ENCODE results near the gene NACC2. TPM values are rescaled to one million over a fixed set of nuclear protein-coding genes. Genes with fewer than 3 reads are reported as not detected.

Gene NACC2
- total and polyA plus RNA-seq, 2 experiments from 2014 or later, result 4.4 to 12.0 TPM

DNA sequence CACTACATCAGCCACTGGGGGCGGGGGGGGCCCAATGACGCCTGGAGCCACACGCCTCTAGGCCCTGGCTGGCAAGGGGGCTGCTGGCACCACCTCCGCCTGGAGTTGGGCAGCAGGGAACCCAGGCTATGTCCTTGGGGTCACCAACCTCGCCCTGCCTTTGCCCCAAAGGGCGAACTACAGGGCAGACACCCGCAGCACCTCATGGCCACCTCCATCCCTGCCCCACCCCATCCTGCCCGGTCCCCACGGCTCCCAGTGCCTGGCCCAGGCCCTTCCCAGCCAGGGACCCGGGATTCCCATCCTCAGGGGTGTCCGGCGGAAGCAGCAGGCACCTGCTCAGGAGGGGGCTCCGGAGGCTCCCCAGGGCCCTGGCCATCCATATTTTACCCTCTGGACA, 37.0 kb downstream of the NACC2 start:
- DNase-seq (ENCODE audit: low read depth in 1 of 2, low spot score in 1 of 2), result no peak
- H3K9me3 ChIP-seq (ENCODE audit: low read depth), result no peaks in the 10 kb centered on the region
- no peaks in the 10 kb centered on the region for H3K4me1 ChIP-seq (ENCODE audit: low read depth)
- TF ChIP-seq, protein P1, sequence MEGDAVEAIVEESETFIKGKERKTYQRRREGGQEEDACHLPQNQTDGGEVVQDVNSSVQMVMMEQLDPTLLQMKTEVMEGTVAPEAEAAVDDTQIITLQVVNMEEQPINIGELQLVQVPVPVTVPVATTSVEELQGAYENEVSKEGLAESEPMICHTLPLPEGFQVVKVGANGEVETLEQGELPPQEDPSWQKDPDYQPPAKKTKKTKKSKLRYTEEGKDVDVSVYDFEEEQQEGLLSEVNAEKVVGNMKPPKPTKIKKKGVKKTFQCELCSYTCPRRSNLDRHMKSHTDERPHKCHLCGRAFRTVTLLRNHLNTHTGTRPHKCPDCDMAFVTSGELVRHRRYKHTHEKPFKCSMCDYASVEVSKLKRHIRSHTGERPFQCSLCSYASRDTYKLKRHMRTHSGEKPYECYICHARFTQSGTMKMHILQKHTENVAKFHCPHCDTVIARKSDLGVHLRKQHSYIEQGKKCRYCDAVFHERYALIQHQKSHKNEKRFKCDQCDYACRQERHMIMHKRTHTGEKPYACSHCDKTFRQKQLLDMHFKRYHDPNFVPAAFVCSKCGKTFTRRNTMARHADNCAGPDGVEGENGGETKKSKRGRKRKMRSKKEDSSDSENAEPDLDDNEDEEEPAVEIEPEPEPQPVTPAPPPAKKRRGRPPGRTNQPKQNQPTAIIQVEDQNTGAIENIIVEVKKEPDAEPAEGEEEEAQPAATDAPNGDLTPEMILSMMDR (IDR thresholded peaks at IDR 0.05; ENCODE audit: low read depth, low read length), result no peak
- no peaks in the 10 kb centered on the region for H3K36me3 ChIP-seq
- peaks cover 17% of the 10 kb centered on the region for H3K27me3 ChIP-seq
- no peak overlapping the region for H3K27ac ChIP-seq
- H3K4me3 ChIP-seq, result no peak overlapping the region

DNA sequence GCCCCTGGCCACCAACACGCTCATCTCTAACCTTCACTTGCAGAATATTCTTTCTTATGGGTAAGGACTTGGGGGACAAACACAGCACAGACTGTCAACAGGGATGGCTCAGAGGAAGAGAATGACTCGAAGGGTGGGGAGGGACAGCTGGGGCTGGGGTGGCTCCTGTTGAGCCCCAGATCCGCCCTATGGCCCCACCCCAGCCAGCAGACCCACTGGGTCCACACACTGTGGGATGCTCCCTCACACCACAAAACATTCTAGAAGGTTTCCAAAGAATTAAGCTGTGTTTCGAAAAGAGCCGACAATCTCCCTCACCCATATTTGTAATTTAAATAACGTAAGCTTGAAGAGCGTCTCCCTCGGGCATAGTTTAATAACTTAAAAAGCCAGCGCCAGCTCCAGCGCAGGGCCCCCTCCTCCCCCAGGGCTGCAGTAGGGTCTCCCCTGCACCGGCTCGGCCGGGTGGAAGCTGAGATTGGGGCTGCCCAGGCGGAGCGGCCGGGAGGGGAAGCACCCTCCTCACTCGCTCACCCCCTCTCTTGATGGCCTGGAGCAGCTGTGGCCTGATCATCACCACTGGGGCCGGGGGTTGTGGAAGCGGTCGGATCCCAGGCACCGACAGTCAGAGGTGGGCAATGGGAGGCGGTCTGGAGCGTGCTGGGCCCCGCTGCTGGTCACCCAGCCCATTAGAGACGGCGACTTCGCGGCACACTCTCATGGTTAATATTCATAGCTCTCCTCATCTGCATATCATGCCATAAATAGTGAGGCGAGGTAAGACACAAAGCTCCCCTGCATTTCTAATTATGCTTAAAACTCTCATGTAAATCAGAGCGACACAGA, 37.6 kb downstream of the NACC2 start:
- no peak for DNase-seq (ENCODE audit: low read depth in 1 of 2, low spot score in 1 of 2)

DNA sequence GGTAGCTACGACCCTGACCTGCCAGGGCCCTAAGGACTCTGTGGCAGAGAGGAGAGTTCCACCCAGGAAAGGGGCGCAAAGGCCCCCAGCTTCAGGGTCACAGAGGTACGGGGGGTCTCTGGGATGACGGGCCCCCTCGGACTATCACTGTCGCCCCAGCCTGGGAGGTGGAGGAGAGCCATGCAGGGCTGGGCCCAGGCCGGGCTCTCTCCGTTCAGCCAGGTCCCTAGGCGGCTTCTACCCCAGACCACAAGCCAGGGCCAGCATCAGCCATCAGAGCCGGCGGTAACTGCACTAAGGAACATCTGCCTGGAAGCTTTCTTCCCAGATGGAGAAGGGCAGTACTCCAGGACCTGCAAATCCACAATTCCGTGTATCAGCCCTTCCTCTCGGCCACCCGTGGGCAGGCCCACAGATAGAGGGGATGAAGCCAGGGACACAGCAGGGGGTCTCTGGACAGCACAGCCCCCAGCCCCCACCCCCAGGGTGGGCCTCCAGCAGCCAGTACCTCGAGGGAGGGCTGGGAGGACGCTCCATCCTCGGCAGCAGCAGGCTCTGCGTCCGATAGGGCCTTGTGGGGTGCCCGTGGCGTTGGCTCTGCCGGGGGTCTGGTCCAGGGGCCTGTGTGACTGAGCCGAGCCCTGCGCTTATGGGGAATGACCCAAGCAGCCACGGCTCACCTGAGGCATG, 38.4 kb downstream of the NACC2 start:
- TF ChIP-seq, protein P1 (IDR thresholded peaks at IDR 0.05; ENCODE audit: low read depth, low read length), result no peak
- DNase-seq (ENCODE audit: low read depth in 1 of 2, low spot score in 1 of 2), result no peak
- Histone ChIP-seq H3K9me3 (ENCODE audit: low read depth) (no peaks in the 10 kb centered on the region), H3K4me3 (no peak overlapping the region), H3K4me1 (ENCODE audit: low read depth) (peaks cover 9% of the 10 kb centered on the region), H3K36me3 (no peaks in the 10 kb centered on the region), H3K27ac (no peak overlapping the region), H3K27me3 (peaks cover 30% of the 10 kb centered on the region)

More for the DNA sequence above, 37.6 kb downstream of the NACC2 start:
- no peak overlapping the region for H3K27ac ChIP-seq
- H3K36me3 ChIP-seq, result no peaks in the 10 kb centered on the region
- TF ChIP-seq, protein P1 (IDR thresholded peaks at IDR 0.05; ENCODE audit: low read depth, low read length), result no peak
- no peak overlapping the region for H3K4me3 ChIP-seq
- H3K27me3 ChIP-seq, result peaks cover 23% of the 10 kb centered on the region
- no peaks in the 10 kb centered on the region for H3K9me3 ChIP-seq (ENCODE audit: low read depth)
- H3K4me1 ChIP-seq (ENCODE audit: low read depth), result peaks cover 3% of the 10 kb centered on the region

DNA sequence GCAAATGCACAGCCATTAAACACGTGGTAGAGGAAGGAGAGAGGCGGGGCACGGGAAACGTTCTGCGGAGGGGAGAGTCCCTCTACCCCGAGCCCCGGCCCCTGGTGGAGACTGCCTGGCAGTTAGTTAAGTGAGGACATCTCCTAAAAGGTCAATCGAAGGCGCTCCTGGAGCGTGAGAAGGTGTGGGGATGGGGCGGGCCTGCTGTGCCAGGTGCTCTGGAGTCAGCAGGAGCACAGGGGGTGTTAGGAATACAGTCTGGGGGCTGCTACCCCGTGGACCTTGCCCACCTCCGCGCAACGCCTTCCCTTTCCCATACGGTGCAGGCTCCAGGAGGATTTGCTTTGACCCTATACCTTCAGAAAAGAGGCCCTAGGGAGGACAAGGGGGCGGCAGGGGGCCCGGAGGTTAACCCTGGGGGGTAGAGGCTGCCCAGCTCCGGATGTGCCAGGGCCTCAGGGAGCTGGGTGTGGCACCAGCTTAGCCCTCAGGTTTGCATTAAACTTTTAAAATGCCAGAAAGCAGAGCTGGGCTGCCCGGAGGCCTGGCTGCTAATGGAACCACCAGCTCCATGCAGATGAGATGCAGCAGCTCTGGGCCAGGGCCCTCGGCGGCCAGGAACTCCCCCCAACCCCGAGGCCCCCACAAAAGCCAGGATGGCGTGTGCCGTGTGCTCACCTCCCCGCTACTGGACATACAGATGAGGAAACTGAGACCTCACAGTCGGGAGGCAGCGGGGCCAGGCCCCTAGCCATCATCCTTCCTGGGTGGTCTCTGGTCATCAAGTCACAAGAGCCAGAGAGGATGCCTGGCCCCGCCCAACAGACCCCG, 39.2 kb downstream of the NACC2 start:
- H3K27ac ChIP-seq, result no peak overlapping the region
- peaks cover 38% of the 10 kb centered on the region for H3K27me3 ChIP-seq
- DNase-seq (ENCODE audit: low read depth in 1 of 2, low spot score in 1 of 2), result no peak
- H3K4me1 ChIP-seq (ENCODE audit: low read depth), result peaks cover 9% of the 10 kb centered on the region
- TF ChIP-seq, protein P1 (IDR thresholded peaks at IDR 0.05; ENCODE audit: low read depth, low read length), result no peak
- no peak overlapping the region for H3K4me3 ChIP-seq
- no peaks in the 10 kb centered on the region for H3K36me3 ChIP-seq
- H3K9me3 ChIP-seq (ENCODE audit: low read depth), result no peaks in the 10 kb centered on the region

All from cardiac muscle cell (in vitro differentiated cells and primary cell).